ENCODE data around the gene MALL.
A peak's percentile ranks its signal among the peaks of the same experiment; 100 is the strongest.
"Not testable (repeated sequence)": the region's sequence is repeated elsewhere in the genome, so short reads cannot be mapped to it uniquely, and the experiment has no call there.

Gene MALL

DNA sequence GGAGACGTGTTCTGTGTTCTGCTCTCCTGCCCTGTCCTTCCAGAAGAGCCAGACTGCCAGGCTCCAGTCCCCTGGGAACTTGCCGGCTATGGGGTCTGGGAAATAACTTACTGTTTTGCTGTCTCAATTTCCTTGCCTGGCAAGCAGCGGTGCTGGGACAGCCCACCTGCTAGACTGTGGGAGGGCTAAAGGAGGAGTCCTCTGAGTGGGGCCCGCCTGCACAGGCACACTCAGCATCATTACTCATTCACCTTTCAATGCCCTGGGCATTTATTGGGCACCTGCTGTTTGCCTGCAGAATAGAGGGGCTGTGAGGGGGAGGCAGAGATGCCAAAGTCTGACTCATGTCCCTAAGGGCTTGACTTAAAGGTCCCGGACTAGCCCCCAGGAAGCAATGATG lies 65.4 kb downstream of the MALL start:
- not testable (repeated sequence) for DNase-seq (ENCODE audit: low spot score)

DNA sequence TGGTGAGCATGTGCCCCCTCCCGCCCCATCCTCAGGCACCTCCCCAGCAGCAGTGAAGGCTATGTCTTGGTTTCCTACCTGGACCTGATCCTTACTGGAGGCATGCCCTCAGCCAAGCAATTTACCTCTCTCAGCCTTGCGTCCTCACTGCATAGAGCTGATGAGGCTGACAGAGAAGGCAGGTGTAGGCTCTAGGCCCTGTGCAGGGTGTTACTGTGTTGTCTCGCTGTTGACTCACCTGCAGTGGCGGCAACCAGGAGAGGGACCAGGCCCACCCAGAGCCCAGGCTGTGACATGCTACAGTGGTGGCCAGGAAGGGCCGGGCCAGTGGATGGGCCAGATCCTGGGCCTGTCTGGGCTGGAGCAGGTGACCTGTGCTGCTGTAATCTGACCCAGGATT lies 65.9 kb downstream of the MALL start:
- DNase-seq (ENCODE audit: low spot score), result not testable (repeated sequence)

DNA sequence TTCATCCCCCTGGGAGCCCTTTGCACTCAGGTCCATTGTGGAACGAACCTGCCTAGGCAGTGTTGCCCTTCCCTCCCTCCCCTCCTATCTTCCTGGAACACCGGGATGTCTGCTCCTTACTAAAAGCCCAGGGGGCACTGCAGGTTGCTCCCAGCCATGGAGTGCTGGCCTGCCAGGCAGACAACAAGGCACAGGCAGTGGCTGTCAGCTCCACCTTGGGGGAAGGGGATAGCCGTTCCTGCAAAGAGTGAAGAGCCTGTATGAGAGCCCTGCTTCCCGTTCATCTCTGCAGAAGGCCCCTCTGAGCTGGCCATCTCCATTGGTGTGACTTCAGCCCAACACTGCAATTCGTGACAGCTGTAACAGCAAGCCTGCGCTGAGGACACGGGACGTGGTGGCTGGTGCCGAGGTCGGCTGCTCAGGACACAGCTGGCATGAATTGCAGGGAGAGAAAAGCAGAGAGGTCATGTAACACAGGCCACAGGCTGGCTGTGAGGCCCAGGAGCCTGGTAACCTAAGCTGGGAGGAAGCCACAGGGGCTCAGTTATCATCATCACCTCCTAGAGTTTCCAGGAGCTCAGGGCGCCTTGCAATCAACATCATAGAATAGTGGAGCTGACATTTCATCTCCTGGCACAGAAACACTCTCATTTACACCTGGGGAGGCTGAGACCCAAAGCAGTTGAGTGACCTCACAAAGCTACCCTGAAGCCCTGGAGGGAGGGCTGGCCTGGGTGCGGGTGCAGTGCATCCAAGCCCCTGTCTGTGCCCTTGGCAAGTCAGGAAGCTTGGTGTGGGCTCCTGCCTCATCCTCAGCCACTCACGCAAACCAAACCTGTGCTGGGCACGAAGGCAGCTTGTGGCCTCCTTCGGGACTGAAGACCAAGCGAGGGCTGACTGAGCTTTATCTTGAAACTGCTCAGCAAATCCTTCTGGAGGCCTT lies 67.1 kb downstream of the MALL start:
- DNase-seq (ENCODE audit: low spot score), result peak; percentile 0

GRCh38 chr2:110047225-110047624 lies 68.4 kb downstream of the MALL start:
- DNase-seq (ENCODE audit: low spot score), result not testable (repeated sequence)

DNA sequence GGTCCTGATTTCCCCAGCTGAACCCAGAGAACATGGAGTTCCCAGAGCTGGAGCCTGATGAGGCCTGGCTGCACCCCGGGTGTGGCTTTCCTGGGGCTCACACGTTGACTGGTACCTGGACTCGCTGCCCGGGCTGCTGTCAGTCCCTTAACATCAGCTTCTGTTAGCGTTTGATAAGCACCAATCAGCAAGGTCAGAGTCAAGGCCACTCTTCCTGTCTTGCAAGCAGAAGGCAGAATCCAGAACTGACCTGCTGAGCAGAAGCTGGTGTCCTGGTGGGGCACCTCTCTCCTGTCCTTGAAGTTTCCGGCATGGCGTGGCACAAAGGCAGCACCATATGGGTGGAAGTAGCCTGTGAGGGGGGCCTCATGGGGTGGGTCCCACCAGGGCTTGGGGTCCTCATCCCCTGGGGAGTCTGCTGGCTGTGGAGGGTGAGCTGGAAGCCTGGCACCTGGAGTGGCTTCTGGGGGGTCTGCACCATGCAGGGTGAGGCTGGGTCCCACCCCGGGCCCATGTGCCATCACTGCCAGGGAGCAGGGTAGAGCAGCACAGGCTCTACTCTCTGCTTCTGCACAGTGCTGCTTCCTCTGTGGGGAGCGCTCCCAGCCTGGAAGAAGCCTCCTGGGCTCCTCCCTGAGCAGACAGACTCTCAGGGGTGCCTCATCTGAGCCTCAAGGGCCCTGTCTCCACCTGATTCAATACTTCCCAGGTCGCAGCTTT lies 73.5 kb downstream of the MALL start:
- DNase-seq (ENCODE audit: low spot score), result not testable (repeated sequence)

- not testable (repeated sequence) for DNase-seq (ENCODE audit: low spot score)
Observed at GRCh38 chr2:110037336-110037735, 78.3 kb downstream of the MALL start.

- not testable (repeated sequence) for DNase-seq (ENCODE audit: low spot score)
Observed at GRCh38 chr2:110035384-110035783, 80.2 kb downstream of the MALL start.

- peak; percentile 0 for DNase-seq (ENCODE audit: low spot score)
Observed at GRCh38 chr2:110034935-110035334, 80.7 kb downstream of the MALL start.

Data from Ammon's horn (tissue), 1 donor.